Caco-2 (cell line): ENCODE data around the gene TSHZ1. TPM values are rescaled to one million over a fixed set of nuclear protein-coding genes. Genes with fewer than 3 reads are reported as not detected.

Experiments
- BruUV-seq: library from RNA; stranded (reverse); fragments of 400-500 nt; replicated peaks from 2 replicates; lab custom pipeline; 2021; lab: Mats Ljungman, UMichigan
- CTCF ChIA-PET: fragments of 300-600 bp; sonication (Branson Sonifier 250); formaldehyde crosslinking; loops from one replicate; lab custom pipeline; 2022; ENCODE audit warnings: antibody characterized with exemption; lab: Charles Lee
- POLR2A ChIA-PET: fragments of 300-600 bp; sonication (Branson Sonifier 250); formaldehyde crosslinking; loops from one replicate; lab custom pipeline; 2022; ENCODE audit warnings: antibody characterized with exemption; lab: Charles Lee
- DNase-seq, 2 experiments: peaks; one replicate each; pipeline versions ENCODE4 v3.0.0 to v3.0.0-alpha.2; 2020 to 2022
- H3K27me3 ChIP-seq: replicated peaks from 2 replicates; pipeline ENCODE4 v1.6.0; 2011; ENCODE audit warnings: low read length; ENCODE audit not compliant: control insufficient read depth, insufficient read depth
- H3K36me3 ChIP-seq: 2 replicates; pipeline ENCODE4 v1.5.1; 2011; ENCODE audit warnings: low read length; ENCODE audit not compliant: control insufficient read depth, insufficient read depth
- H3K4me1 ChIP-seq: fragments of 250-450 bp; sonication (Bioruptor Pico); 2 replicates; pipeline ENCODE4 v1.5.1; 2020; ENCODE audit warnings: mild to moderate bottlenecking
- H3K4me3 ChIP-seq: 2 replicates; pipeline ENCODE4 v1.5.1; 2011; ENCODE audit warnings: low read depth, mild to moderate bottlenecking, control low read depth, low read length
- H3K9me3 ChIP-seq: fragments of 250-450 bp; sonication (Bioruptor Pico); 2 replicates; pipeline ENCODE4 v1.5.1; 2020; ENCODE audit warnings: mild to moderate bottlenecking, moderate library complexity
- H3K27ac Mint-ChIP-seq: one replicate; pipeline ENCODE4 v1.8.0; 2022; ENCODE audit warnings: mixed read lengths; ENCODE audit not compliant: unreplicated experiment
- H3K27me3 Mint-ChIP-seq: one replicate; pipeline ENCODE4 v1.8.0; 2022; ENCODE audit warnings: mixed read lengths; ENCODE audit not compliant: insufficient read depth, unreplicated experiment
- H3K36me3 Mint-ChIP-seq: one replicate; pipeline ENCODE4 v1.8.0; 2022; ENCODE audit warnings: mild to moderate bottlenecking, mixed read lengths; ENCODE audit not compliant: insufficient read depth, unreplicated experiment
- H3K4me1 Mint-ChIP-seq: one replicate; pipeline ENCODE4 v1.8.0; 2022; ENCODE audit warnings: low read depth, mixed read lengths; ENCODE audit not compliant: unreplicated experiment
- H3K4me3 Mint-ChIP-seq: one replicate; pipeline ENCODE4 v1.8.0; 2022; ENCODE audit warnings: mild to moderate bottlenecking, moderate library complexity, mixed read lengths; ENCODE audit not compliant: unreplicated experiment
- H3K9me3 Mint-ChIP-seq: one replicate; pipeline ENCODE4 v1.8.0; 2022; ENCODE audit warnings: mixed read lengths; ENCODE audit not compliant: unreplicated experiment
- intact Hi-C: fragments of 100-400 bp; cut with micrococcal nuclease; formaldehyde crosslinking; loops from one replicate; pipeline ENCODE4 v1.10.0; 2022; ENCODE audit not compliant: unreplicated experiment
- total RNA-seq: library from RNA; stranded (reverse); gene quantifications from 2 replicates; pipeline ENCODE4 v1.2.3, GENCODE V29; 2022
- TF ChIP-seq, protein P1 (sequence below), 2 experiments: fragments of 200-600 bp in 1 of 2; IDR thresholded peaks; 1 replicate in 1 of 2; 2 replicates in 1 of 2; pipeline versions ENCODE4 v1.5.1 to v1.8.0; 2011 to 2022; ENCODE audit warnings: antibody characterized with exemption in 1 of 2, control low read depth in 1 of 2, inconsistent platforms in 1 of 2, low read depth in 1 of 2, low read length in 1 of 2, mild to moderate bottlenecking in 1 of 2, moderate library complexity in 1 of 2; ENCODE audit not compliant: insufficient read depth in 1 of 2, severe bottlenecking in 1 of 2, unreplicated experiment in 1 of 2

TSHZ1 gene
- total RNA-seq, 1 experiment from 2014 or later: 4.4 TPM

DNA sequence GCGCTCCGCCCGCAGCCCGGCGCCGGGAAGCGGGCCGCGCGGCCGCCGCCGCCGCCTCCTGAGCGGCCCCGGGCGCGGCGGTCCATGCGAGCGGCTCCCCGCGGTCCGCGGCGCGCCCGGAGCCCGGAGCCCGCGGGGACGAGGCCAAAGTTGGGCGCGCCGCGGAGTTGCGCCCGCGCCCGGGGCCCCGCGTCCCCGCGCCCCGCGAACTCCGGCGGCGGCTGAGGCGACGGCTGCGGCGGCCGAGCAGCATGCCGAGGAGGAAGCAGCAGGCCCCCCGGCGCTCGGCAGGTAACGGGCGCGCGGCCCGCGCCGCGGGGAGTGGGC, 992 bp downstream of the TSHZ1 start:
- H3K4me1 ChIP-seq: peaks cover 8% of the 10 kb centered on the region; the same call in 1 of the 2 replicates
- Mint-ChIP-seq H3K36me3 (peaks cover 18% of the 10 kb centered on the region), H3K27ac (no peak overlapping the region), H3K4me3 (no peak overlapping the region), H3K27me3 (no peaks in the 10 kb centered on the region), H3K4me1 (no peaks in the 10 kb centered on the region), H3K9me3 (no peaks in the 10 kb centered on the region)
- peak overlapping the region; percentile 52 for H3K4me3 ChIP-seq
- BruUV-seq: no TSS peak
- H3K9me3 ChIP-seq: no peaks in the 10 kb centered on the region
- ChIA-PET CTCF (no interaction called here), POLR2A (no interaction called here)
- no peak for DNase-seq
- intact Hi-C loops: no loop called here
- TF ChIP-seq, protein P1, sequence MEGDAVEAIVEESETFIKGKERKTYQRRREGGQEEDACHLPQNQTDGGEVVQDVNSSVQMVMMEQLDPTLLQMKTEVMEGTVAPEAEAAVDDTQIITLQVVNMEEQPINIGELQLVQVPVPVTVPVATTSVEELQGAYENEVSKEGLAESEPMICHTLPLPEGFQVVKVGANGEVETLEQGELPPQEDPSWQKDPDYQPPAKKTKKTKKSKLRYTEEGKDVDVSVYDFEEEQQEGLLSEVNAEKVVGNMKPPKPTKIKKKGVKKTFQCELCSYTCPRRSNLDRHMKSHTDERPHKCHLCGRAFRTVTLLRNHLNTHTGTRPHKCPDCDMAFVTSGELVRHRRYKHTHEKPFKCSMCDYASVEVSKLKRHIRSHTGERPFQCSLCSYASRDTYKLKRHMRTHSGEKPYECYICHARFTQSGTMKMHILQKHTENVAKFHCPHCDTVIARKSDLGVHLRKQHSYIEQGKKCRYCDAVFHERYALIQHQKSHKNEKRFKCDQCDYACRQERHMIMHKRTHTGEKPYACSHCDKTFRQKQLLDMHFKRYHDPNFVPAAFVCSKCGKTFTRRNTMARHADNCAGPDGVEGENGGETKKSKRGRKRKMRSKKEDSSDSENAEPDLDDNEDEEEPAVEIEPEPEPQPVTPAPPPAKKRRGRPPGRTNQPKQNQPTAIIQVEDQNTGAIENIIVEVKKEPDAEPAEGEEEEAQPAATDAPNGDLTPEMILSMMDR (IDR thresholded peaks at IDR 0.05; ENCODE audit: insufficient read depth in 1 of 2, low read depth in 1 of 2, low read length in 1 of 2, severe bottlenecking in 1 of 2, unreplicated experiment in 1 of 2): no peak
- no peaks in the 10 kb centered on the region for H3K36me3 ChIP-seq
- H3K27me3 ChIP-seq: no peaks in the 10 kb centered on the region

DNA sequence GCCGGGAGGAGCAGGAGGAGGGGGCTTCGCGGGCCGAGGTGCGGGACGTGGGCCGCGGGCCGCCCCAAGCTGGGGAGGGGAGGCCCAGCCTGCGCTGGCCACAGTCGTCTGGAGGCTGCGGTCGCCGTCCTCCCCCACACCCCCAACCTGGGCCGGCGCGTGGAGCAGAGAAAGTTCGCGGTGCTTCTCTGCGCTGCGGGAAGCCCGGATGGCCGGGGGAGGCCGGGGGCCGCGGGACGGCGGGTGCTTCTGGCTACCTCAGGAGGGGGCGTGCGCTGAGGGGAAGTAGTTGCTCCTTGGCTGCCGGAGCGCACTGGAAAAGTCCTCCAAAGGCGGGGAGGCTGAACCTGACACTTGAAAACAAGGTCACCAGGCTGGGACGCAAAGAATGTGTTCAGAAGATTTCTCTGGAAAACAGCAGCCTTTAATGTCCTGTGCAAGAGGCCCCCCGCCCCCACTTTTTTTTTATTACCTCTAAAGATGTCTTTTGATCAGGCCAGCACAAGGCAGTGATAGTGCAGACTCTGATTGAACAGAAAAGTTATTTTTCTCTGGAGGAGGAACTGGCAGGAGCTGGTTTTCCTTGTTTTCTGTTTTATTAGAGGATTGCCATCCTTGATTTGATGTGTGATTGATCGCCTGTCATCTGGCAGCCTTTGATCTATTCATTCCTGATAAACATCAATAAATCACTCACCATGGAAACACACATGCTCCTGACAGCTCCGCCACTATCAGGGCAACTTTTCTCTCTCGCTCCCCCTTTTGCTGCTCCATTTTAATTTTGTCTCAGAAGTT, 1.6 kb downstream of the TSHZ1 start:
- peak; percentile 53 to 63 for DNase-seq
- ChIA-PET POLR2A (no interaction called here), CTCF (no interaction called here)
- Histone ChIP-seq H3K9me3 (no peaks in the 10 kb centered on the region), H3K4me1 (peaks cover 8% of the 10 kb centered on the region; the same call in 1 of the 2 replicates), H3K27me3 (no peaks in the 10 kb centered on the region), H3K4me3 (peak overlapping the region; percentile 52), H3K36me3 (no peaks in the 10 kb centered on the region)
- Mint-ChIP-seq H3K9me3 (no peaks in the 10 kb centered on the region), H3K27me3 (no peaks in the 10 kb centered on the region), H3K27ac (no peak overlapping the region), H3K36me3 (peaks cover 18% of the 10 kb centered on the region), H3K4me1 (no peaks in the 10 kb centered on the region), H3K4me3 (peak overlapping the region; percentile 61)
- BruUV-seq: no TSS peak
- TF ChIP-seq, protein P1 (IDR thresholded peaks at IDR 0.05; ENCODE audit: insufficient read depth in 1 of 2, low read depth in 1 of 2, low read length in 1 of 2, severe bottlenecking in 1 of 2, unreplicated experiment in 1 of 2): no peak
- intact Hi-C loops: loop anchor here (1.0 kb wide), 1 partner anchor 14 kb away; no protein-coding TSS in a partner anchor

DNA sequence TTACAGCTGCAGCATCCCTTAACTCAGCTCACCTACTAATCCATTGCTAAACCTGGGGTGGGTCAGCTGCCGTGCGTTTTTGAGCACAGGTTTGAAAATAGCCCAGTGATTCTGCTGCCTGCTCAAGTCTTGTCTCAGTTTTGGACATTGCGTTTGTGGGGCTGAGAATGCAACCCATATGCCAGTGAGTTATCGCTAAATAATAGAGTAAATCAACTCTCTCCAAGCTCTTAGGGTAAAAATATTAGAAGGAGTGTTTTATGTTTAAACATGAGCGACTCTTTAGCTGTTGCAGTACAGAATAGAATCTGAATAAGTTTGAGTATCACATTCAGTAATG, 2.1 kb downstream of the TSHZ1 start:
- intact Hi-C loops: loop anchor here (1.0 kb wide), 1 partner anchor 14 kb away; no protein-coding TSS in a partner anchor
- no peaks in the 10 kb centered on the region for H3K27me3 ChIP-seq
- Mint-ChIP-seq H3K27me3 (no peaks in the 10 kb centered on the region), H3K9me3 (no peaks in the 10 kb centered on the region), H3K4me3 (peak overlapping the region; percentile 61), H3K4me1 (no peaks in the 10 kb centered on the region), H3K27ac (no peak overlapping the region), H3K36me3 (peaks cover 18% of the 10 kb centered on the region)
- TF ChIP-seq, protein P1 (IDR thresholded peaks at IDR 0.05; ENCODE audit: insufficient read depth in 1 of 2, low read depth in 1 of 2, low read length in 1 of 2, severe bottlenecking in 1 of 2, unreplicated experiment in 1 of 2): no peak
- H3K4me1 ChIP-seq: peaks cover 8% of the 10 kb centered on the region; the same call in 1 of the 2 replicates
- CTCF ChIA-PET: no interaction called here
- no peak for DNase-seq
- BruUV-seq: no TSS peak
- POLR2A ChIA-PET: no interaction called here
- no peak overlapping the region for H3K4me3 ChIP-seq
- no peaks in the 10 kb centered on the region for H3K9me3 ChIP-seq
- H3K36me3 ChIP-seq: no peaks in the 10 kb centered on the region
